ENCODE results near the gene CDH2.

Gene CDH2

DNA sequence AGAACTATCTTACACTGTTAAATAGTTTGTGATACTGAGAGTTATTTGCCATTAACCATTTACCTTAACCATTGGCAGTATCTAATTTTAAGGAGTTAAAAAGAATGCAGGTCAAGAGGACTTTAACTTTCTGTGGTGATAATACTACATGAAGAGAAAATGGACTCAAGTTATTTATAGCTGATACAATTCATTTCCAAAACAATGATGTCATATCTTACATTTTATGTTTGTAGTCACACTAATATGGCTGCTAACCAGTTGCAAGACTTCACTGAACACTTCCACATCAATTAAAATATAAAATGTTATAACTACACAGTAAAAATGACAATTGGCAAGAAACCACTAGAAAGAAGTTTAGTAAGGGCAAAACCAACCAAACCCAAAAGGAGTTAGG lies 77.7 kb downstream of the CDH2 start:
- H4K20me1 ChIP-seq (ENCODE audit: low read depth, low read length) = no peaks in the 10 kb centered on the region
- no peaks in the 10 kb centered on the region for H3K9me3 ChIP-seq (ENCODE audit: insufficient read depth, low read length)
- no peak overlapping the region for H3K27ac ChIP-seq (ENCODE audit: low read depth, low read length)
- TF ChIP-seq EZH2phosphoT487 (conservative IDR thresholded peaks at IDR 0.05; ENCODE audit: low read length) = no peak
- TF ChIP-seq, protein P1, sequence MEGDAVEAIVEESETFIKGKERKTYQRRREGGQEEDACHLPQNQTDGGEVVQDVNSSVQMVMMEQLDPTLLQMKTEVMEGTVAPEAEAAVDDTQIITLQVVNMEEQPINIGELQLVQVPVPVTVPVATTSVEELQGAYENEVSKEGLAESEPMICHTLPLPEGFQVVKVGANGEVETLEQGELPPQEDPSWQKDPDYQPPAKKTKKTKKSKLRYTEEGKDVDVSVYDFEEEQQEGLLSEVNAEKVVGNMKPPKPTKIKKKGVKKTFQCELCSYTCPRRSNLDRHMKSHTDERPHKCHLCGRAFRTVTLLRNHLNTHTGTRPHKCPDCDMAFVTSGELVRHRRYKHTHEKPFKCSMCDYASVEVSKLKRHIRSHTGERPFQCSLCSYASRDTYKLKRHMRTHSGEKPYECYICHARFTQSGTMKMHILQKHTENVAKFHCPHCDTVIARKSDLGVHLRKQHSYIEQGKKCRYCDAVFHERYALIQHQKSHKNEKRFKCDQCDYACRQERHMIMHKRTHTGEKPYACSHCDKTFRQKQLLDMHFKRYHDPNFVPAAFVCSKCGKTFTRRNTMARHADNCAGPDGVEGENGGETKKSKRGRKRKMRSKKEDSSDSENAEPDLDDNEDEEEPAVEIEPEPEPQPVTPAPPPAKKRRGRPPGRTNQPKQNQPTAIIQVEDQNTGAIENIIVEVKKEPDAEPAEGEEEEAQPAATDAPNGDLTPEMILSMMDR (IDR thresholded peaks at IDR 0.05; ENCODE audit: insufficient read depth, low read length, poor library complexity, severe bottlenecking) = no peak
- no peaks in the 10 kb centered on the region for H3F3A ChIP-seq (ENCODE audit: insufficient read depth)
- no peaks in the 10 kb centered on the region for H3K79me2 ChIP-seq (ENCODE audit: insufficient read depth, low read length)
- no peak overlapping the region for H3K9ac ChIP-seq (ENCODE audit: low read length)
- H2AFZ ChIP-seq (ENCODE audit: low read depth, low read length, severe bottlenecking) = no peak overlapping the region
- H3K9me2 ChIP-seq (replicated peaks; ENCODE audit: insufficient read depth, low read length) = no peaks in the 10 kb centered on the region
- no peaks in the 10 kb centered on the region for H3K27me3 ChIP-seq (ENCODE audit: low read length)
- H3K4me2 ChIP-seq (ENCODE audit: low read depth, low read length, poor library complexity, severe bottlenecking) = no peak overlapping the region
- no peak overlapping the region for H3K4me3 ChIP-seq (ENCODE audit: insufficient read depth, low read length, poor library complexity, severe bottlenecking)
- no peaks in the 10 kb centered on the region for H3K36me3 ChIP-seq (ENCODE audit: low read length)

DNA sequence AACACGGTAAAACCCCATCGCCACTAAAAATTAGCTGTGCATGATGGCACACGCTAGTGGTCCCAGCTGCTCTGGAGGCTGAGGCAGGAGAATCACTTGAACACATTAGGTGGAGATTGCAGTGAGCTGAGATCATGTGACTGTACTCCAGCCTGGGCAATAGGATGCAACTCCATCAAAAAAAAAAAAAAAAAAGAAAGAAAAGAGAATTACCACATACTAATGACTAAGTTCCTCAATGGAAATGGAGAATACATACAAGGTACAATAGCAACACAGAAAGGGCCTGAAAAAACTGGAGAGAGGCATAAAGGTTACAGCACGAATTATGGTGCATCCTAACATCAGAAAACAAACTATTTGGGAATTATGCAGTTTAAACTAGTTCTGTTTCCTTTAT lies 81.3 kb downstream of the CDH2 start:
- Histone ChIP-seq H2AFZ (ENCODE audit: low read depth, low read length, severe bottlenecking) (no peak overlapping the region), H4K20me1 (ENCODE audit: low read depth, low read length) (no peaks in the 10 kb centered on the region), H3K9me3 (ENCODE audit: insufficient read depth, low read length) (no peaks in the 10 kb centered on the region), H3K36me3 (ENCODE audit: low read length) (no peaks in the 10 kb centered on the region), H3K79me2 (ENCODE audit: insufficient read depth, low read length) (no peaks in the 10 kb centered on the region), H3F3A (ENCODE audit: insufficient read depth) (no peaks in the 10 kb centered on the region), H3K9me2 (replicated peaks; ENCODE audit: insufficient read depth, low read length) (no peaks in the 10 kb centered on the region), H3K4me3 (ENCODE audit: insufficient read depth, low read length, poor library complexity, severe bottlenecking) (no peak overlapping the region), H3K4me2 (ENCODE audit: low read depth, low read length, poor library complexity, severe bottlenecking) (no peak overlapping the region), H3K27ac (ENCODE audit: low read depth, low read length) (no peak overlapping the region), H3K27me3 (ENCODE audit: low read length) (no peaks in the 10 kb centered on the region), H3K9ac (ENCODE audit: low read length) (no peak overlapping the region)
- TF ChIP-seq EZH2phosphoT487 (conservative IDR thresholded peaks at IDR 0.05; ENCODE audit: low read length) = no peak
- TF ChIP-seq, protein P1 (IDR thresholded peaks at IDR 0.05; ENCODE audit: insufficient read depth, low read length, poor library complexity, severe bottlenecking) = no peak

DNA sequence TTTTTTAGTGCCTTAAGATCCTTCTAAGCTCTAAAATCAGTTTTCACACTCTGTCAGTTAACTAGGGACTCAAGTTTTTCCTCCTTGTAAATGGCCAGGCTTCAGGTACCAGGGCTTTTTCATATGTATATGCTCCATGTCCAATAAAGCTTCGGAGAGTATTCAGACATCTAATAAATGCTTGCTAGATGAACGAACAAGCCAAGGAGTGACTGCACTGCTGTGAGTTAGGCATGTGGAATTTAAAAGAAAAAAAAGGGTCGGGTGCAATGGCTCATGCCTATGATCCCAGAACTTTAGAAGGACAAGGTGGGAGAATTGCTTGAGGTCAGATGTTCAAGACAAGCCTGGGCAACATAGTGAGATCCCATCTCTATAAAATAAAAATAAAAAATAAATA lies 81.9 kb downstream of the CDH2 start:
- no peaks in the 10 kb centered on the region for H3K36me3 ChIP-seq (ENCODE audit: low read length)
- no peaks in the 10 kb centered on the region for H3F3A ChIP-seq (ENCODE audit: insufficient read depth)
- H2AFZ ChIP-seq (ENCODE audit: low read depth, low read length, severe bottlenecking) = no peak overlapping the region
- H4K20me1 ChIP-seq (ENCODE audit: low read depth, low read length) = no peaks in the 10 kb centered on the region
- TF ChIP-seq, protein P1 (IDR thresholded peaks at IDR 0.05; ENCODE audit: insufficient read depth, low read length, poor library complexity, severe bottlenecking) = no peak
- TF ChIP-seq EZH2phosphoT487 (conservative IDR thresholded peaks at IDR 0.05; ENCODE audit: low read length) = no peak
- H3K27ac ChIP-seq (ENCODE audit: low read depth, low read length) = no peak overlapping the region
- no peaks in the 10 kb centered on the region for H3K79me2 ChIP-seq (ENCODE audit: insufficient read depth, low read length)
- no peaks in the 10 kb centered on the region for H3K9me3 ChIP-seq (ENCODE audit: insufficient read depth, low read length)
- no peaks in the 10 kb centered on the region for H3K27me3 ChIP-seq (ENCODE audit: low read length)
- H3K9ac ChIP-seq (ENCODE audit: low read length) = no peak overlapping the region
- no peaks in the 10 kb centered on the region for H3K9me2 ChIP-seq (replicated peaks; ENCODE audit: insufficient read depth, low read length)
- H3K4me3 ChIP-seq (ENCODE audit: insufficient read depth, low read length, poor library complexity, severe bottlenecking) = no peak overlapping the region
- no peak overlapping the region for H3K4me2 ChIP-seq (ENCODE audit: low read depth, low read length, poor library complexity, severe bottlenecking)
